Measurements from ENCODE around the gene KAT14. TPM values are rescaled to one million over a fixed set of nuclear protein-coding genes. Genes with fewer than 3 reads are reported as not detected.
"Not testable (repeated sequence)": the region's sequence is repeated elsewhere in the genome, so short reads cannot be mapped to it uniquely, and the experiment has no call there.

KAT14 gene
- total RNA-seq, 1 donor = 18.2 TPM

DNA sequence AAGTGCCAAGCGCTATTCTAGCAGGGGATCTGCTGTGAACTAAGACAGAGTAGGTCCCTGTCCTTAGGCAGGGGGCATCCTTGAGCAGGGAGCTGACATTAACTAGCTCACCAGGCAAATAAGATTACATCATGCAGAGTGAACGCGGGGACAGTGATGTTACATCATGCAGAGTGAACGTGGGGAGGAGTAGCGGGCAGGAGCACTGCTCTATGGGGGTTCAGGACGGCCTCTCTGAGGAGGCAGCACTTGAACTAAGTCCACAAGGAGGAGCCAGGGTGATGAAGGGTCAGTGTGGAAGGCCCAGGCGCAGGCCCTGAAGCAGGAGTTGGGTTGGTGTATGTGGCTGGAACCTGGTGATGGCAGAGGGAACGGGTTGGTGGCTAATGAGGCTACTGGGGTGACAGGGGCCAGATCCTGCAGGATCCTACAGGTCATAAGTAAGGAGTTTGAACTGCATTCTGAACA lies 38.7 kb downstream of the KAT14 start:
- H3K4me3 ChIP-seq (ENCODE audit: low read depth, low read length) = no peak overlapping the region
- no peak for DNase-seq (ENCODE audit: low read depth)
- TF ChIP-seq, protein P1, sequence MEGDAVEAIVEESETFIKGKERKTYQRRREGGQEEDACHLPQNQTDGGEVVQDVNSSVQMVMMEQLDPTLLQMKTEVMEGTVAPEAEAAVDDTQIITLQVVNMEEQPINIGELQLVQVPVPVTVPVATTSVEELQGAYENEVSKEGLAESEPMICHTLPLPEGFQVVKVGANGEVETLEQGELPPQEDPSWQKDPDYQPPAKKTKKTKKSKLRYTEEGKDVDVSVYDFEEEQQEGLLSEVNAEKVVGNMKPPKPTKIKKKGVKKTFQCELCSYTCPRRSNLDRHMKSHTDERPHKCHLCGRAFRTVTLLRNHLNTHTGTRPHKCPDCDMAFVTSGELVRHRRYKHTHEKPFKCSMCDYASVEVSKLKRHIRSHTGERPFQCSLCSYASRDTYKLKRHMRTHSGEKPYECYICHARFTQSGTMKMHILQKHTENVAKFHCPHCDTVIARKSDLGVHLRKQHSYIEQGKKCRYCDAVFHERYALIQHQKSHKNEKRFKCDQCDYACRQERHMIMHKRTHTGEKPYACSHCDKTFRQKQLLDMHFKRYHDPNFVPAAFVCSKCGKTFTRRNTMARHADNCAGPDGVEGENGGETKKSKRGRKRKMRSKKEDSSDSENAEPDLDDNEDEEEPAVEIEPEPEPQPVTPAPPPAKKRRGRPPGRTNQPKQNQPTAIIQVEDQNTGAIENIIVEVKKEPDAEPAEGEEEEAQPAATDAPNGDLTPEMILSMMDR (IDR thresholded peaks at IDR 0.05; ENCODE audit: insufficient read depth, low read length) = no peak

- not testable (repeated sequence) for DNase-seq (ENCODE audit: low read depth); H3K4me3 ChIP-seq (ENCODE audit: low read depth, low read length)
Measured at GRCh38 chr20:18180366-18180765, 42.7 kb downstream of the KAT14 start.

GRCh38 chr20:18180815-18181214 lies 43.2 kb downstream of the KAT14 start:
- no peak overlapping the region for H3K4me3 ChIP-seq (ENCODE audit: low read depth, low read length)
- DNase-seq (ENCODE audit: low read depth) = no peak
- TF ChIP-seq, protein P1 (IDR thresholded peaks at IDR 0.05; ENCODE audit: insufficient read depth, low read length) = no peak

DNA sequence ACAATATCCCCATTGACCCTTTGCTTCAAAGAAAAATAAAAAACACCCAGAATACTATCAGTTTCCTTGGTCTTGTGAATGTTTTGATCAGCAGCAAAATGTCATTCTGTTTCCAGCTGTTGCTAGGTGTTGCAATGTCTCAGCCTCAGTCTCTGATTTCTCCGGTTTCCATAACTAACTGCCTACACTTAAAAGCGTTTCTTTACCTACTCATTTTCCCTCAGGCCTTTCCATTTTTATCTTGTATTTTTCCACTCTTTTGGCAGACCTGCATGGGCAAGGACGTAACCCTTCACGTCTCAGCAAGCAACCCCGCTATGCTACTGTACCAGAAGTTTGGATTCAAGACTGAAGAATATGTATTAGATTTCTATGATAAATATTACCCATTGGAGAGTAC lies 49.4 kb downstream of the KAT14 start:
- no peak overlapping the region for H3K4me3 ChIP-seq (ENCODE audit: low read depth, low read length)
- DNase-seq (ENCODE audit: low read depth) = no peak
- TF ChIP-seq, protein P1 (IDR thresholded peaks at IDR 0.05; ENCODE audit: insufficient read depth, low read length) = no peak

DNA sequence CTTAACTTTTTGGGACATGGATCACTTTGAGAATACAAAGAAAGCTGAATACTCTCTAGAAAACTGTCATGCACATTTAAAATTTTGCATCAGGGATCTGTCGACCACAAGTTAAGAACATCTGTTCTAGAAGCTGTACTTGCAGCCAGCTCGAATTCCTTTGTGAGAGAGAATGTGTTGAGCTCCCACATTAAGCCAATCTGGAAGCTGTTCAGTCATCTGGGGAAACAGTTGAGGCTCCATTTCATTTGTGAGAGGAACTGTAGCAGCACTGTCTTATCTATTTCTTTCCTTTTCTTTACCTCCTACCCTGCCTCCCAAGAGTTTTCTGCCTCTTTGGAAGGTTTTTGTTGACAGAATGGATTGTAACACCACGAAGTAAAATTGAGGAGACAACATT lies 50.8 kb downstream of the KAT14 start:
- TF ChIP-seq, protein P1 (IDR thresholded peaks at IDR 0.05; ENCODE audit: insufficient read depth, low read length) = no peak
- no peak overlapping the region for H3K4me3 ChIP-seq (ENCODE audit: low read depth, low read length)
- peak; percentile 44 for DNase-seq (ENCODE audit: low read depth)

GRCh38 chr20:18190338-18191233 lies 52.9 kb downstream of the KAT14 start:
- TF ChIP-seq, protein P1 (IDR thresholded peaks at IDR 0.05; ENCODE audit: insufficient read depth, low read length) = no peak
- DNase-seq (ENCODE audit: low read depth) = no peak
- H3K4me3 ChIP-seq (ENCODE audit: low read depth, low read length) = no peak overlapping the region

- no peak for DNase-seq (ENCODE audit: low read depth)
- TF ChIP-seq, protein P1 (IDR thresholded peaks at IDR 0.05; ENCODE audit: insufficient read depth, low read length) = no peak
- no peak overlapping the region for H3K4me3 ChIP-seq (ENCODE audit: low read depth, low read length)
Measured at GRCh38 chr20:18191306-18191705, 53.6 kb downstream of the KAT14 start.

- not testable (repeated sequence) for H3K4me3 ChIP-seq (ENCODE audit: low read depth, low read length); DNase-seq (ENCODE audit: low read depth)
Measured at GRCh38 chr20:18194461-18194860, 56.8 kb downstream of the KAT14 start.

All from fibroblast of the aortic adventitia (primary cell).